GM21515 (cell line): ENCODE results near the gene STEAP3.

ENCODE experiments used
- ATAC-seq: cut with Tn5 transposase; IDR thresholded peaks from one replicate; pipeline ENCODE4 v1.9.1; 2021; ENCODE audit not compliant: unreplicated experiment

STEAP3 gene

GRCh38 chr2:119225105-119225865 is 1.7 kb downstream of the STEAP3 start:
- no peak for ATAC-seq

- no peak for ATAC-seq
Observed at GRCh38 chr2:119225926-119226325, 2.3 kb downstream of the STEAP3 start.

DNA sequence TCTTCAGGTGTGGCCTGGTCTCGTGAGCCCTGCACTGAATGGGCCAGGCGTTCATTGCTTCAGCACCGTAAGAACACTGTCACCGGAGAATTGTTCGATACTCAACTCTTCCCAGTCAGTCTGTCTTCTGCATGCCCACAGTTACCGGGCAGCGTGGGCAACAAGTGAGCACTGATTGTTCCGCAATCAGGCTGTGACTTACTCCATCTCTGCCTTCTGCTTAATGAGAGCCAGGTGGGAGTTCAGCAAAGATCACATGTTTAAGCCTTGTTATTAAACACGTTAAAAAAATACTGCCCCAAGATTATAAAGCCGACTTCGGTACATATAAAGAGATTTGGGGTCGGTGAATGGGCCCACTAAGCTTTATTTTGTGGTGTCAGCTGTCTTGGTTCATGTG is 3.7 kb downstream of the STEAP3 start:
- ATAC-seq: no peak

- ATAC-seq: no peak
Observed at GRCh38 chr2:119228136-119228535, 4.5 kb downstream of the STEAP3 start.

GRCh38 chr2:119228964-119229363 is 5.3 kb downstream of the STEAP3 start:
- ATAC-seq: no peak

DNA sequence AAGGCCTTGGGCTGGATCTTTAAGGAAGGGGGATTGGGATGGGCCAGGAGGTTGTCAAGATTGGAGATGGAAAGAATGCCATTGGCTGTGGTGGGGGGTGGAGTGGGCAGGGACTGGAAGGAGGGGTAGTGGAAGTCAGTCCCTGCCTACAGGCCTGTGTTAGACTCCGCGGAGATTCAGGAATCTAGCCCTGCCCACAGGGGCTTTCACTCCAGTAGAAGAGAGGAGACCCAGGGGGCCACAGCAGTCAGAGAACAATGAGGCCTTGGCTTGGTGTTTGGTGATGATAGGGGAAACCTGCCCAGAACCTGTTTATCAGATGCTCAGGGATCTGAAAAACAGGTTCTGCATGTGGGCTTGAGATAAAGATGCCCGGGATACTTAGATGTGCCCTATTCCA is 6.1 kb downstream of the STEAP3 start:
- ATAC-seq: no peak

DNA sequence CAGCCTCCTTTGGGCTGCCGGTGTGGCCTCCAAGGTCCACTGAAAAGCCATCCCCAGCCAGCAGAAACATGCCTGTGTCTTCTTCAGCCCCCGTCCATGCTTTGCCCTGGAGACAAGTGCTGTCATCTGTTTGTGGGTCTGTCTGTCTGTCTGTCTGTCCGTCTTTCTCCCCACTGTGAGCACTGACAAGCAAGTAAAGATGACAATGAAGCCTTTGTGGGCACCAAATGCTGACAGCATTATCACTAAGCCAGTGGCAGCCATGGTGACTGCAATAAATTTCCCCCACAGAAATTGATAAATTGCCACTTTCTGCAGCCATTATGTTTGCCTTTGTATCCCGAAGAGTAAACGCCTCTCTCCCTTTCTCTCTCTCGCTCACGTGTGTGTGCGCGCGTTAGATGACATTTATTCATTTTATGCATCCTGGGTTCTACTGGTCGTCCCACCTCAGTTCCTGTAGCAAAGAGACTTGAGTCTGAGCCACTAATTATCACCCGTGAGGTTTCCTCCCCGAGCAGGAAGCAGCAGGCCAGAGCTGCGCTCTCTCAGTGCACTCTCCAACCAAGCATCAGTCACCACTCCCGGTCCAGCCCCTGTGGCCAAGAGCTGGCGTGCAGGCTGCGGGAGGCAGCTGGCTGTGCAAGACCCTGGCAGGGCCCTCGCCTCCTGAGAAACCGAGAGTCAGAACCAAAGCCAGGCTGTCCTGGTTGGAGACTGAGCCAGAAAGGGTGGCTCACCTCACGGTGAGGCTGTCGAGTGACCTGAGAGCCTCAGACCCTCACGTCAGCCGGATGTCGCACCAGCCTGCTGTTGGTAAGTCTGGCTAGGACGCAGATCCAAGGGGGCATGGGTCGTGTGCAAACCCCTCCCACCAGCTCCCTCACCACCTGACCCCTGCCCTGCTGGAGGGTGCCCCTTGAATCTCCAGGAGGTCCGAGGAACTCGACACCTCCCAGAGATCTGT is 6.9 kb downstream of the STEAP3 start:
- ATAC-seq: no peak

- ATAC-seq: no peak
Observed at GRCh38 chr2:119231975-119232665, 8.5 kb downstream of the STEAP3 start.

DNA sequence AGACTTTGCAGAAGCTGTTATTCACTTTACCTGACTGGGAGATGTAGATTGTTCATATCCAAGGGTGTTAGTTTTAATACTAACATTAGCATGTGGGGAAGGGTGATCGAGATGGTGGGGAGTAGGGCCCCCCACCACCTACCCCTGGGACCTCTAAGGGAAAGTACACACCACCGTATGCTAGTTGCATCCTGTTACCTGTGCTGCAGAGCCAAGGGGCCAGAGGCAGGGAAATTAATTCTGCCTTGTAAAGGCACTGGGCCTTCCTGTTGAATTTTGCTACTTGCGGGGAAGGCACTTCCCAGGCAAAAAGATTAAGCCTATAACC is 9.0 kb downstream of the STEAP3 start:
- ATAC-seq: no peak

DNA sequence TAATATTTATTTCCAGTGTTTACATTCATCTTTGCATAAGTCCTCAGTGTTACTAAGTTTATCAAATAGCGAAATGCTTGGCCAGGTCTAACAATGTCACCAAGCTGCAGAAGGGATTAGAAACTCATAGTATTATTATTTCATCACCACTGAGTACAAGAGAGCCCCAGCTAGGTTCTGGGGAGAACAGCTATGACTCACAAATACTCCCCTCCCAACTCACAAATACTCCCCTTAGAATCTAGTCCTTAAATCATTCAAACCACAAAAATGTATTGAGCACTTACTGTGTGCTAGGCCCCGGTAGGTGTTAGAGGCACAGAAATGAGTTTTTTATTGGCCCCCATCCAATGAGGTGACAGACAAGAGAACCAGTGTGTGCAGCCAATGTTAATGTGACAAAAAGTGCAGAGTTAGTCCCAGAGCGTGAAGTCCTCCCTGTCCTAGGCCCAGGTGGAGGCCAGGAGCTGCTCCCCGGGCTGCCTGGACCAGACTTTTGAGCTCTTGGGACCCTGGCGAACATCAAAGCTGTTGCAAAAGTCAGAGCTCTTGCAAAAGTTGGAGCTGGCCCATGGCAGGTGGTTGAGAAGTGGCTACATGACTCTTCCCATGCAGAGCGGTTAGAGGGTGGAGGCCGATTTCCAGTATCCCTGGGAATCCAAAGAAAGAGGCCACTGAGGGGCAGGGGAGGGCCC is 9.8 kb downstream of the STEAP3 start:
- peak; percentile 50 for ATAC-seq

GRCh38 chr2:119234021-119235019 is 10.7 kb downstream of the STEAP3 start:
- no peak for ATAC-seq

GRCh38 chr2:119236796-119237195 is 13.2 kb downstream of the STEAP3 start:
- no peak for ATAC-seq

- ATAC-seq: no peak
Observed at GRCh38 chr2:119240311-119241204, 16.9 kb downstream of the STEAP3 start.

- no peak for ATAC-seq
Observed at GRCh38 chr2:119241205-119241532, 17.5 kb downstream of the STEAP3 start.

- ATAC-seq: no peak
Observed at GRCh38 chr2:119242276-119243119, 18.9 kb downstream of the STEAP3 start.

DNA sequence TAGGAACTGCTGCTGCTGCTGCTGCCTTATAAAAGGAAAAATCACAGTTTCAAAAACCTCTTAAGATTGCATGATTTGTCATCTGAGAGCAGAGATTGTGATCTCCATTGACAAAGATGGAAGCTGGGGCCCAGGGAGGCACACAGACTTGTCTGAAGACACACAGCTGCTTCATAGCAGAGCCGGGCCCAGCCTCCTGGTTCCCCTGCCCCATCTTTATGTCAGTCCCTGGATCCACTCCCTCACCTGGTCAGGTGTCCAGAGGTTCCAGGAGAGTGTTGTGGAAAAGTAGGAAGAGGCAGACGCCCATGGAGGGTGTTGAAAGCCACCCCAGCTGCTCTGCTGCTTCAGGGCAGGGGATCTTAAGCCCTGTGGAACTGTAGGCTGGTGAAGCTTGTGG is 20.0 kb downstream of the STEAP3 start:
- ATAC-seq: no peak

- ATAC-seq: no peak
Observed at GRCh38 chr2:119245076-119245840, 21.6 kb downstream of the STEAP3 start.
